Measurements from ENCODE around the gene GHR. TPM values are rescaled to one million over a fixed set of nuclear protein-coding genes. Genes with fewer than 3 reads are reported as not detected.

GHR gene
- total RNA-seq, 2 donors from 2014 or later: 6.4 to 12.8 TPM

DNA sequence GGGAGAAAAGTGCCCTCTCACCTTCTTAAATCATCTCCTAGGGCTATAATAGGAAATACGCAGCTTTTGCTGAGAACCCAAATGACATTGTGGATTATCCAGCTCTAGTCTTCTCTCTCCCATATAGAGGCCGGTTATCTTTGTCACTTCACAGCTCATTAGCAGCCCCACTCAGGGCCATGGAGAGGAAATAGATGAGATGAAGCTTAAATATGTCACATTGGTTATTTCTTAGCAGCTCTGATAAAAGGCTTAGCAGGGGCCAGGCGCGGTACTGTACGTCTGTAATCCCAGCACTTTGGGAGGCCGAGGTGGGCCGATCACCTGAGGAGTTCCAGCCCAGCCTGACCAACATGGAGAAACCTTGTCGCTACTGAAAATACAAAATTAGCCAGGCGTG is 90.0 kb downstream of the GHR start:
- peaks cover 3 to 31% of the 10 kb centered on the region in 2 donors for H3K4me1 ChIP-seq (ENCODE audit: control insufficient read depth in 1 of 2, low read depth in 2 of 2)
- H3K27me3 ChIP-seq (replicated peaks; ENCODE audit: insufficient read depth): no peaks in the 10 kb centered on the region
- TF ChIP-seq, protein P1, sequence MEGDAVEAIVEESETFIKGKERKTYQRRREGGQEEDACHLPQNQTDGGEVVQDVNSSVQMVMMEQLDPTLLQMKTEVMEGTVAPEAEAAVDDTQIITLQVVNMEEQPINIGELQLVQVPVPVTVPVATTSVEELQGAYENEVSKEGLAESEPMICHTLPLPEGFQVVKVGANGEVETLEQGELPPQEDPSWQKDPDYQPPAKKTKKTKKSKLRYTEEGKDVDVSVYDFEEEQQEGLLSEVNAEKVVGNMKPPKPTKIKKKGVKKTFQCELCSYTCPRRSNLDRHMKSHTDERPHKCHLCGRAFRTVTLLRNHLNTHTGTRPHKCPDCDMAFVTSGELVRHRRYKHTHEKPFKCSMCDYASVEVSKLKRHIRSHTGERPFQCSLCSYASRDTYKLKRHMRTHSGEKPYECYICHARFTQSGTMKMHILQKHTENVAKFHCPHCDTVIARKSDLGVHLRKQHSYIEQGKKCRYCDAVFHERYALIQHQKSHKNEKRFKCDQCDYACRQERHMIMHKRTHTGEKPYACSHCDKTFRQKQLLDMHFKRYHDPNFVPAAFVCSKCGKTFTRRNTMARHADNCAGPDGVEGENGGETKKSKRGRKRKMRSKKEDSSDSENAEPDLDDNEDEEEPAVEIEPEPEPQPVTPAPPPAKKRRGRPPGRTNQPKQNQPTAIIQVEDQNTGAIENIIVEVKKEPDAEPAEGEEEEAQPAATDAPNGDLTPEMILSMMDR (IDR thresholded peaks at IDR 0.05): no peak
- no peak for DNase-seq (ENCODE audit: low spot score)
- no peaks in the 10 kb centered on the region for H3K36me3 ChIP-seq
- no peak for ATAC-seq (ENCODE audit: insufficient number of reproducible peaks, low FRiP score, low read depth)
- H3K27ac ChIP-seq: no peak overlapping the region
- H3K4me3 ChIP-seq: no peak overlapping the region
- H3K9me3 ChIP-seq: no peaks in the 10 kb centered on the region

DNA sequence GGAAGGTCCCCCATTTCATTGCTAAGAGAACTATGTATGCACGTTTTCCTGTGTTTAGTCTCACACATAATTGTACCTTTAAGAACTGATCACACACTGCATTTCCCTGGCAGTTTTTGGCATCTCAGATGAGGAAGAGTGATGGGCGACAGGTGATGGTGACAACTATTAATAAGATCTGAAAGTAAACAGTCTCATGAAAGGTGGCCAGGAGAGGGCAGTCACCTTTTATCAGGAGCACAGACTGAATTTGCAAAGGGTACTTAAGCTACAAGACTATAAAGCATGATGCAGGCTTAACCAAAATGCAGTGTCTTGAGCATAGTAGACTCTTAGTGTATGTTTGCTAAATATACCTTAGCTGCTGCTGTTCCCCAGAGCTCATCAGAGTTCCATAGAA is 91.5 kb downstream of the GHR start:
- Histone ChIP-seq H3K4me1 (ENCODE audit: control insufficient read depth in 1 of 2, low read depth in 2 of 2) (peaks cover 9 to 30% of the 10 kb centered on the region in 2 donors), H3K4me3 (no peak overlapping the region), H3K27me3 (replicated peaks; ENCODE audit: insufficient read depth) (no peaks in the 10 kb centered on the region), H3K36me3 (no peaks in the 10 kb centered on the region), H3K27ac (no peak overlapping the region), H3K9me3 (no peaks in the 10 kb centered on the region)
- ATAC-seq (ENCODE audit: insufficient number of reproducible peaks, low FRiP score, low read depth) (no peak), DNase-seq (ENCODE audit: low spot score) (no peak)
- TF ChIP-seq, protein P1 (IDR thresholded peaks at IDR 0.05): no peak

DNA sequence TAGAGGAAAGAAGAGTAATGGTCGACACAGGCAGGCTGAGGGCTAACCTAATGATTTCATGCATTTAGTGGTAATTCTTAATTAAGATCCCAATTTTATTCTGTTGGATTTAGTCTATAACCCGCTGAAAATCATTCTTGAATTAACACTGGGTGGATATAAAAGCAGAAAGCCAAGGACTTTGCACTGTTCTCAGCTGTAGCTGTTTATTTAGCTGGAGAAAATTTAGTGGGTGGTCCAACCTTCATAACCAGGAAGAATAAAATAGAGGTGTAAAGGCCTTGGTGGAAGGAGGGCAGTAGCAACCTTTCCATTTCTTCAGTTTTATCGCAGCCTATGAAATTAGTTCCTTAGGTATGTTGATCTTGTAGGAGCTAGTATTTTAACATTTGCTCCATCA is 92.3 kb downstream of the GHR start:
- TF ChIP-seq, protein P1 (IDR thresholded peaks at IDR 0.05): no peak
- ATAC-seq (ENCODE audit: insufficient number of reproducible peaks, low FRiP score, low read depth) (no peak), DNase-seq (ENCODE audit: low spot score) (no peak)
- no peaks in the 10 kb centered on the region for H3K9me3 ChIP-seq
- no peaks in the 10 kb centered on the region for H3K36me3 ChIP-seq
- no peaks in the 10 kb centered on the region for H3K27me3 ChIP-seq (replicated peaks; ENCODE audit: insufficient read depth)
- H3K4me1 ChIP-seq (ENCODE audit: control insufficient read depth in 1 of 2, low read depth in 2 of 2): peaks cover 9 to 24% of the 10 kb centered on the region in 2 donors
- H3K27ac ChIP-seq: no peak overlapping the region
- H3K4me3 ChIP-seq: no peak overlapping the region

DNA sequence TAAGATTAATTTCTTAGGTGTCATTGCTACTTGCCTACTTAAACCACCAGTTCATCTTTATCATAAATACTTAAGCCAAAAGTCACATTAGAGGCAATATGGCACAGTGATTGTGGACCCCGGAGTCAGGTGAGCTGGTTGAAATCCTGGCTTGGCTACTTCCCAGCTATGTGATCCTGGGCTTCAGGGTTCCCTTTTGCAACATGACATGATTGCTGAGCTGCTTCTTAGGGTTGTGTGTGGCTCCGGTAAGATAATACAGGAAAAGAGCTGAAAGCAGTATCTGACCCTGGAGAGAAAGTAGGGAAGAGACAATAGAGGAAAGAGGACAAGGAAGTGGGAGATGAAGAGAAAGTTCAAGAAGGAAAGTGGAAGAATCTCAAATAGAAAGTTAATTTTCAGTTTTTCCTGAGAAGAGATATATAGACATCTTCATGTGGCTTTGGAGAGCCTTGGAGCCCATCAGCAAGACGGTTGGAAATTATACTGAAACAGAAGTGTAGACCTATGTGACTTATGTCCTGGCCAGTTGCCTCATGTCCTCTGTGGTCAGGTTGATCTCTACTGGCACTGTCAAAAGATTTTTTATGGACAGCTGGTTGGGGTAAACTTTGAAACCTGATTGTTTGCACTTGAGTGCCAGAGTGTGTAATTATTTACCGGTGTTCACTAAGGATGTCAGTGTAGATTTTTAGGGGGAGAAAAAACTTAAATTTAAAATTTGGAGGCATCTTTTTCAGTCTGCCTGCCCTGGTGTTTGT is 93.2 kb downstream of the GHR start:
- Histone ChIP-seq H3K4me1 (ENCODE audit: control insufficient read depth in 1 of 2, low read depth in 2 of 2) (peaks cover 9 to 31% of the 10 kb centered on the region in 2 donors), H3K9me3 (no peaks in the 10 kb centered on the region), H3K27ac (no peak overlapping the region), H3K27me3 (replicated peaks; ENCODE audit: insufficient read depth) (no peaks in the 10 kb centered on the region), H3K36me3 (no peaks in the 10 kb centered on the region), H3K4me3 (no peak overlapping the region)
- ATAC-seq (ENCODE audit: insufficient number of reproducible peaks, low FRiP score, low read depth): no peak
- no peak for DNase-seq (ENCODE audit: low spot score)
- TF ChIP-seq, protein P1 (IDR thresholded peaks at IDR 0.05): no peak

DNA sequence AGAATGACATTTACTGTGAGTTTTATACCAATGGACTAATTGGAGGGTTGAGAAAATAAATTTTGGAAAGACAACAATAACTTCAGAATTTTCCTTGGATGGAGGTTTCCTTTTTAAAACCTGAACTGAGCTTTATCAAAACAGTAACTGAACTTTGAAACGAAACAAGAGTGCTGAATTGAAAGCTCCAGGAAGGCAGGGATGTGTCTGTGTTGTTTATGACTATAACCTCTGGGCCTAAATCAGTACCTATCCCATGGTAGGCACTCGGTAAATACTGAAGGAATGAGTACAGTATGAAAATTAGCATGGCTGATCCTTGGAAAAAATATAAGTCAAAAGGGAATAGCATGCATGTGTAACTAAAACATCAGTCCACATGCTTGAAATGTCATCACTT is 93.9 kb downstream of the GHR start:
- no peak overlapping the region for H3K4me3 ChIP-seq
- no peak for ATAC-seq (ENCODE audit: insufficient number of reproducible peaks, low FRiP score, low read depth)
- no peaks in the 10 kb centered on the region for H3K9me3 ChIP-seq
- H3K36me3 ChIP-seq: no peaks in the 10 kb centered on the region
- TF ChIP-seq, protein P1 (IDR thresholded peaks at IDR 0.05): no peak
- DNase-seq (ENCODE audit: low spot score): no peak
- H3K4me1 ChIP-seq (ENCODE audit: control insufficient read depth in 1 of 2, low read depth in 2 of 2): peaks cover 9 to 31% of the 10 kb centered on the region in 2 donors
- no peaks in the 10 kb centered on the region for H3K27me3 ChIP-seq (replicated peaks; ENCODE audit: insufficient read depth)
- no peak overlapping the region for H3K27ac ChIP-seq
